DND-41 (cell line): ENCODE measurements around the gene DACH1.

Experiments
- CTCF ChIP-seq: IDR thresholded peaks from 2 replicates; pipeline ENCODE4 v1.5.1; 2012; ENCODE audit warnings: borderline replicate concordance, low read length, moderate library complexity, mild to moderate bottlenecking; ENCODE audit not compliant: poor library complexity, severe bottlenecking; ENCODE audit errors: extremely low read depth
- EZH2 ChIP-seq: IDR thresholded peaks from 3 replicates; pipeline ENCODE4 v1.6.1; 2012; ENCODE audit warnings: borderline replicate concordance, low read depth, mild to moderate bottlenecking, moderate library complexity, low read length, inconsistent platforms; ENCODE audit not compliant: severe bottlenecking

DNA sequence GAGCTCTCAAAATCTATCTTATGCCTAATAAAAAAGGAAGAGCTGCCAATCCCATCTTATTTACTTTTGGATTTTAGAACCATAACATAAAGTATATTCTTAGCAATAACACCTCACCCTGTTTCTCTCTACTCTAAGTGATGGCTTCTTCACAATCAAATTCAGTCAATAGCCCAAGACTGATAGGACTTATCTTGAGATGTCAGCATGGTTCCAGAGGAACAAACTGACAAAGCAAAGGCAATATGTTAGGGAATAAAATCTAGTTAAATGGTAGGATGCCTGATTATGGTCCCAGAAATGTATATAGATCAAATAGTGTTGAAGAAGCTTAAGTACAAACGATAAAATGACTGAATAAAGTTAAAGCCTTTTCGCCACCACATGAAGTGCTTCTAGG lies 36.3 kb downstream of the DACH1 start:
- TF ChIP-seq CTCF (no peak), EZH2 (no peak)
